ENCODE data around the gene EDIL3. TPM values are rescaled to one million over a fixed set of nuclear protein-coding genes. Genes with fewer than 3 reads are reported as not detected.

The EDIL3 gene, protein sequence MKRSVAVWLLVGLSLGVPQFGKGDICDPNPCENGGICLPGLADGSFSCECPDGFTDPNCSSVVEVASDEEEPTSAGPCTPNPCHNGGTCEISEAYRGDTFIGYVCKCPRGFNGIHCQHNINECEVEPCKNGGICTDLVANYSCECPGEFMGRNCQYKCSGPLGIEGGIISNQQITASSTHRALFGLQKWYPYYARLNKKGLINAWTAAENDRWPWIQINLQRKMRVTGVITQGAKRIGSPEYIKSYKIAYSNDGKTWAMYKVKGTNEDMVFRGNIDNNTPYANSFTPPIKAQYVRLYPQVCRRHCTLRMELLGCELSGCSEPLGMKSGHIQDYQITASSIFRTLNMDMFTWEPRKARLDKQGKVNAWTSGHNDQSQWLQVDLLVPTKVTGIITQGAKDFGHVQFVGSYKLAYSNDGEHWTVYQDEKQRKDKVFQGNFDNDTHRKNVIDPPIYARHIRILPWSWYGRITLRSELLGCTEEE
- polyA plus RNA-seq (2013, experiment 1 of 2; ENCODE audit: insufficient read length): 209 TPM
- polyA plus RNA-seq (2013, experiment 2 of 2; ENCODE audit: insufficient read length): 415 TPM

DNA sequence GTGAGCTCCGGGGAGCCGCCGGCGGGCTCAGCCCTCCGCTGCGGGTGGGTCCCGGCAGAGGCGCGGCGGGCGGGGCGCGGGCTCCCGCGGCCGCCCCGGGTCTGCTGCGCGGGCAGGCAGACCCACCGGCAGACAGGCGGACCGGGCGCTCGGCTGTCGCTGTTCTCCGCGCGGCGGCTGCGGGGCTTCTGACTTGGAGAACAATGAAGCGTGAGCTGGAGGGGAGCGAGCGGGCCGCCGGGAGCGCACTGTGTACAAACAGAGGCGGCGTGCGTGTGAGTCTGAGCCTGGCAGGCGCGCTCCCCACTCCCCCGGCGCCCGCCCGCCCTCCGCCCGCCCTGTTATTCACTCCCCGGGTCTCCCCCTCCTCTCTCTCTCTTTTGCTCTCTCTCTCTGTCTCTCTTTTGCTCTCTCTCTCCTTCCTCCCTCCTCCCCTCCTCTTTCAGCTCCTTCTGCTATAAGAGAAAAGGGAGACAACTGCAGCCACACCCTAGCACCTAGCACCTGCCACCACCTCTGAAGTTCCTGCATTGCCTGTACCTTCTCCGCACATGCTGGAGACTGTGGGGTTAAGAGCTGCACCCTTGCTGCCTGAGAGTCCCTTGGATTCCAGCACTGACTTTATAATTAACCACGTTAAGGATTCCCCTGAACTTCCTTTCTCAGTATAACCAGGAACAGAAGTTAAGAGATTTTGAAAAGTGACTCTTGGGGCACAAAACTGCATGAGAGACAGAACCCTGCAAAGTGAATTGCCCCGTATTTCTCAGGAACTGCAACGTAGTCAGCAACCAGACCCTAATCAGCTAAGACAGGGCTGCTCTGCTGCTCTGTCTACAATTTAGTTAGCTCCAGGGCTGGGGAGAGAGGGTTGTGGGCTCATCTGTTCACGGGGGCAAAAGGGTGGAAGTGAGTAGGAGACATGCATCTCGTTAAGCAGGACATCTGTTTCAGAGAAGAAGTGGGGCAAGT is at the start of gene EDIL3:
TSS of gene EDIL3 (minus strand) at position 277 of the 972 bp plus-strand sequence. CDS start 506 bp downstream, outside the sequence.
- DNase-seq: peak; percentile 63

GRCh38 chr5:84433461-84433860 is 48.8 kb upstream of the EDIL3 start:
- DNase-seq: peak; percentile 54

DNA sequence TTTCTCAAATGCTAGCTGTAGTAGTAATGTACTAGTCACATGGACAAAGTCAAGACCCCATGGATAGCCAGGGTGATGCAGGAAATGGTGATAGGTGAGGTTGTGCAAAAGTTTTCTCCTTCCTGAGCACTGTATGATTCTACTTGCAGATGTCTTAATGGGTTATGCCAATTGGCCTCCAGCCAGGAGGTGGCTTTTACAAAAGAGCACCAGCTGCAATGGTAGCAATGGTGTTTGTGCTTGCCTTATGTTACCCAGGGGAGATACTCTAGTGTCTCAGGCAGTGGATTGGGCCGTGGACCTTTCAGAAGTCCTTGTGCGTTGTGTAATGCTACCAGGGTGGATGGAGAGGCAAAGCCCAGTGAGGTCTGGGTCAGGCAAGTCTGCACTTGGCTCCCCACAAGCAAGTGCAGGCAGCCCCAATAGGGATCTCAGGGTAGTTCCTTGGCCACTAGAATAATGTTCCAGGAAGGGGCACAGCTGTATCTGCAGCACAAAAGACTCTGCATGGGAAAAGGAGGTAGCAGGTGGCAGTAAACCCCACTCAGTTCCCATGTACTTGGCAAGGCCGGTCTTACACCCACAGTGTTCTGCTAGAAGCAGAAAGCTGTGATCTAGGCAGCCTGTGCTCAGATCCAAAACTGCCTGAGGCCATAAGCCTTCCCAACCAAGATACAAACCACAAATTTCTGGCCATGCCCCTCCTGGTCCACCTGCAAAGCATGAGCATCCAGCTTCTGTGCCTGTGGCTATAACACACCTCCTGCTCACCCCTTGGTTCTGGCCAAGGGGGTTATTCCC is 46.4 kb upstream of the EDIL3 start:
- no peak for DNase-seq

GRCh38 chr5:84430079-84430478 is 45.4 kb upstream of the EDIL3 start:
- DNase-seq: no peak

- no peak for DNase-seq
These were observed 40.7 kb upstream of the EDIL3 start for GRCh38 chr5:84425365-84425881.

DNA sequence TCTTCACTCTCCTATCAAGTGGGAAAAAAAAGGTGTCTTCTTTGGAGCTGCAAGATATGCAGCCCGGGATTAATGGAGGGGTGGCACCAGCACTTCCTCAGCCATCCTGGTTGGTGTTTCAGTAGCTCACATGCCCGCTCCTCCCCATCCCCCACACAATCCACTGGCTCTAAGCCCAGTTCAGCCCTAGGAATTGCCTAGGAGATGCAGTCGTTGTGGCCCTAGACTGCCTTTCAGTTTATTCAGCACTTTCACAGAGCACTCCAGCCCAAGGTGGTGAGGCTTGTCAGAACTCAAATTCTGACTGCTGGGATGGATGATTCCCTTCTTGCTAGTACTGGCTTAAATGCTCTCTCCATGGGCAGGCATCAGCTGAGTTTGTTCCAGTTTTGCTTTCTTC is 35.1 kb upstream of the EDIL3 start:
- no peak for DNase-seq

DNA sequence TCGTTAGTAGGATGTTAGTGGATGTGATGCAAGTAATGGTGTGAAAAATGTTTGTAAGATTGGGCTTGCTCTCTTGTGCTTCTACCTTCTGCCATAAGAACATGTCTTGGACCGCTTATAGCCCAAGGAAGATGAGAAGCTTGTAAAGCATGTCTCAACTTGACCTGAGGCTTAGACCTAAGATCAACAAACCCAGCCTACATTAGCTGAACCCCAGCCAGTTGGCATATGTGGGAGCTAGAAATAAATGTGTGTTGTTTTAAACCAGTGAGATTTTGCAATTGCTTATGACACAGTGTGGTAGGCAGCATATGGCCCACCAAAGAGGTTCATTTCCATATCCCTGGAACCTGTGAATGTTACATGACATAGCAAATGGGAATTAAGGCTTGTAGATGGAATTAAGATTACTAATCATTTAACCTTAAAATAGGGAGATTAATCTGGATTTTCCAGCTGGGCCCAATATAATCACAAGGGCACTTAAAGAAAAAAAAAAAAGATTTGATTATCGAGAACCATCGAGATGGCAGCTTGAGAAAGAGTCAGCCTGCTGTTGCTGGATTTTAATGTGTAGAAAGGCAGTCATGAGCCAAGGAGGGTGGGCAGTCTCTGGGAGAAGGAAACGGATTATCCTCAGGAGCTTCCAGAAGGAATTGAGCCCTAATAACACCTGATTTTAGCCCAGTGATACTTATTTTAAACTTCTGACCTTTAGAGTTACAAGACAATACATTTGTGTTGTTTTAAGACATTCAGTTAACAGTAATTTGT is 27.3 kb upstream of the EDIL3 start:
- no peak for DNase-seq

DNA sequence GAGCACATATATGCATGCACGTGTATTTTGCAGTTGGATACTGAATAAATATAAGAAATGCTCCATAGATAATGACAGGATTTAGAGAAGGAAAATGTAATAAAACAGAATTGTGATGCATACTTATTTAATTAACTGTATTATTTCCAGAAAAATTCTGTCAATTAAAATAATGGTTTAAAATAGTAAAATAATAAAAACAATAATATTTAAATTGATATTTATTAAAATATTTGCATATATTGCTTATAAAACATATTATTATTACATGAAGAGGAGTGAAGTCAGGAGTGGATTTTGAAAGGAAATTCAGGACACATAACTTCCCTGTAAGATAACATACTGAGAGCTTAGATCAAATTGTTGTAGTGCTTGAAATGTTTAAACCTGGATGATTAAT is 21.4 kb upstream of the EDIL3 start:
- no peak for DNase-seq

- DNase-seq: peak; percentile 94
These were observed 19.1 kb upstream of the EDIL3 start for GRCh38 chr5:84403773-84404172.

DNA sequence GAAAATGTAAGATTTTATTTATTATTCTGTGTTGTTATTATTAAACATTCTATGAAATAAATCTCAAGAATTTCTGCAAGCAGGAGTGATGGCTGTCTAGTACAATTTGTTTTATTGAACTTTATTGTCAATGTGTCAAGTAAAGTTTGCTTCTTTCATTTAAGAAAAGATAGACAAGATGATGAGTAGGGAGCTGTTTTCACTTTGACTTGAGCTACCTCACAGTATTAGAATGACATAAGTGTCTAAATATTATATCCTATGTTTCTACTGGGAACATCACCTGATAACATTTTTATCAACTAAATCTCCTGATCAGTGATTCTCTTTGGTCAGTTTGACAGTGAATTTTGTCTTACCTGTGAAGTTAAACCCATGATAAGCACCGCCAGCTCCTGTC is 12.7 kb upstream of the EDIL3 start:
- DNase-seq: no peak

GRCh38 chr5:84393969-84394368 is 9.3 kb upstream of the EDIL3 start:
- peak; percentile 89 for DNase-seq

DNA sequence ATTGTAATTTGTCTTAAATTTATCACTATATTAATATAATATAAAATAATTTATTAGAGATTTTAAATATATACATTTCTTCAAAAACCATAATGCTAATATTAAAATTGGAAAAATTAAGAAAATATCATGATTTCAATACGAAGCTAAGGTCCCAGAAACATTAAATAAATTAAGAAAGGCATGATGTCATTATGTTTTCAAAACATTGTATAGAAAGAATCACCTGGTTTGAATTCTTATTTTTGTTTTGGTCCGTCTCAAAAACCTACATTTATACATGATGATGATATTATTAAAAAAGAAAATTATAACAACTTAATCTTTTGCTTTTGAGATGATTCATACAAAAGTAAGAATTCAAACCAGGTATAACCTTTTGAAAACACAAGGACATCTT is 8.2 kb upstream of the EDIL3 start:
- DNase-seq: no peak

DNA sequence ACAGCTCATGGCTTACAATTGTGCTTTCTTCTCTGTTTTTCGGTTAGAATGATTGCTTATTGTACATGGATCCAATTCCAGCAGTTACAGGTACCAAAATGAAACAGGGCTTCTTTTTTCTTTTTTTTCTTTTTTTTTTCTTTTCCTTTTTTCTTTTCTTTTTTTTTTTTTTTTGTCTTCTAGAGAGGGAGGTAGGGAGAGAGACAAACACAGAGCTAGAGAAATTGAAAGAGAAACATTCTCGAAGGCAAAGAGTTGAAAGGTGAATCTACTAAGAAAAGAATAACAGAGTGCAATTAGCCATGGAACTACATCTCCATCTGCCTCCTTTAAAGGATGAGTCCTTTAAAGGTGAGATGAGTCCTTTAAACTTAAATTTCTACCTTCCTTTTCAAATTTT is 1.0 kb upstream of the EDIL3 start:
- DNase-seq: no peak

- peak; percentile 84 for DNase-seq
These were observed 670 bp downstream of the EDIL3 start for GRCh38 chr5:84383816-84384603.

GRCh38 chr5:84383296-84383815 is 1.3 kb downstream of the EDIL3 start:
- no peak for DNase-seq

- peak; percentile 81 for DNase-seq
These were observed 2.1 kb downstream of the EDIL3 start for GRCh38 chr5:84382363-84383295.

- peak; percentile 75 for DNase-seq
These were observed 2.9 kb downstream of the EDIL3 start for GRCh38 chr5:84381502-84382362.

GRCh38 chr5:84379749-84380148 is 4.9 kb downstream of the EDIL3 start:
- DNase-seq: peak; percentile 59
